Uterus (tissue), 4 donors: ENCODE measurements around the gene NOL4L. TPM values are rescaled to one million over a fixed set of nuclear protein-coding genes. Genes with fewer than 3 reads are reported as not detected.

Experiments
- DNase-seq, 2 donors: peaks; one replicate each; pipeline ENCODE4 v3.0.0-alpha.2; 2019 to 2020
- H3K27ac ChIP-seq, 2 donors: fragments of 200-600 bp; sonication (generic); 1 replicate in 1 of 2; 2 replicates in 1 of 2; pipeline ENCODE4 v1.5.1; 2016 to 2018
- H3K27me3 ChIP-seq, 2 donors: fragments of 200-600 bp; sonication (generic); one replicate each; pipeline ENCODE4 v1.5.1; 2018 to 2019; ENCODE audit warnings: control low read depth in 1 of 2
- H3K36me3 ChIP-seq, 2 donors: fragments of 200-600 bp; sonication (generic); one replicate each; pipeline ENCODE4 v1.5.1; 2019; ENCODE audit warnings: control low read depth in 1 of 2
- H3K4me1 ChIP-seq, 2 donors: fragments of 200-600 bp; sonication (generic); one replicate each; pipeline ENCODE4 v1.5.1; 2018 to 2019; ENCODE audit warnings: control low read depth in 1 of 2
- H3K4me3 ChIP-seq, 2 donors: fragments of 200-600 bp; sonication (generic); 1 replicate in 1 of 2; 2 replicates in 1 of 2; pipeline ENCODE4 v1.5.1; 2018 to 2019; ENCODE audit warnings: mild to moderate bottlenecking in 1 of 2
- H3K9me3 ChIP-seq, 2 donors: fragments of 200-600 bp; sonication (generic); one replicate each; pipeline ENCODE4 v1.5.1; 2019; ENCODE audit warnings: control low read depth in 1 of 2
- POLR2A ChIP-seq, 2 donors: fragments of 450-650 bp; IDR thresholded peaks; one replicate each; pipeline ENCODE4 v1.6.1; 2016; ENCODE audit warnings: antibody characterized with exemption in 2 of 2, mild to moderate bottlenecking in 1 of 2, moderate library complexity in 1 of 2
- intact Hi-C: fragments of 100-400 bp; cut with DNase I; formaldehyde crosslinking; loops from one replicate; pipeline ENCODE4 v1.15.1; 2023; ENCODE audit warnings: low total_unique reads
- total RNA-seq, 4 donors: library from RNA; depleted of rRNA in 3 of 4; stranded (reverse); fragments of >200 nt in 3 of 4; gene quantifications; one replicate each; pipeline versions ENCODE4 v1.1.0 to v1.2.4, GENCODE V29; 2014 to 2023
- TF ChIP-seq, protein P1 (sequence below), 4 experiments: fragments of 200-600 bp in 2 of 4; fragments of 450-650 bp in 2 of 4; sonication (generic) in 2 of 4; IDR thresholded peaks; one replicate each; pipeline ENCODE4 v1.5.1; 2016 to 2019; ENCODE audit warnings: antibody characterized with exemption in 4 of 4, mild to moderate bottlenecking in 2 of 4, moderate library complexity in 1 of 4
- donor health status: DM: yes; HTN: yes; CAD: no.

The NOL4L gene
- total RNA-seq, 4 donors from 2014 or later = 6.2 to 31.1 (median 9.6) TPM

GRCh38 chr20:32519381-32519730, 65.8 kb downstream of the NOL4L start:
- no peak overlapping the region for H3K4me3 ChIP-seq
- no peaks in the 10 kb centered on the region for H3K36me3 ChIP-seq
- H3K27ac ChIP-seq = no peak overlapping the region
- H3K4me1 ChIP-seq = no peaks in the 10 kb centered on the region
- intact Hi-C loops = no loop called here
- no peak for DNase-seq
- no peaks in the 10 kb centered on the region for H3K27me3 ChIP-seq
- TF ChIP-seq POLR2A (IDR thresholded peaks at IDR 0.05) = no peak
- TF ChIP-seq, protein P1, sequence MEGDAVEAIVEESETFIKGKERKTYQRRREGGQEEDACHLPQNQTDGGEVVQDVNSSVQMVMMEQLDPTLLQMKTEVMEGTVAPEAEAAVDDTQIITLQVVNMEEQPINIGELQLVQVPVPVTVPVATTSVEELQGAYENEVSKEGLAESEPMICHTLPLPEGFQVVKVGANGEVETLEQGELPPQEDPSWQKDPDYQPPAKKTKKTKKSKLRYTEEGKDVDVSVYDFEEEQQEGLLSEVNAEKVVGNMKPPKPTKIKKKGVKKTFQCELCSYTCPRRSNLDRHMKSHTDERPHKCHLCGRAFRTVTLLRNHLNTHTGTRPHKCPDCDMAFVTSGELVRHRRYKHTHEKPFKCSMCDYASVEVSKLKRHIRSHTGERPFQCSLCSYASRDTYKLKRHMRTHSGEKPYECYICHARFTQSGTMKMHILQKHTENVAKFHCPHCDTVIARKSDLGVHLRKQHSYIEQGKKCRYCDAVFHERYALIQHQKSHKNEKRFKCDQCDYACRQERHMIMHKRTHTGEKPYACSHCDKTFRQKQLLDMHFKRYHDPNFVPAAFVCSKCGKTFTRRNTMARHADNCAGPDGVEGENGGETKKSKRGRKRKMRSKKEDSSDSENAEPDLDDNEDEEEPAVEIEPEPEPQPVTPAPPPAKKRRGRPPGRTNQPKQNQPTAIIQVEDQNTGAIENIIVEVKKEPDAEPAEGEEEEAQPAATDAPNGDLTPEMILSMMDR (IDR thresholded peaks at IDR 0.05) = no peak
- H3K9me3 ChIP-seq = no peaks in the 10 kb centered on the region

DNA sequence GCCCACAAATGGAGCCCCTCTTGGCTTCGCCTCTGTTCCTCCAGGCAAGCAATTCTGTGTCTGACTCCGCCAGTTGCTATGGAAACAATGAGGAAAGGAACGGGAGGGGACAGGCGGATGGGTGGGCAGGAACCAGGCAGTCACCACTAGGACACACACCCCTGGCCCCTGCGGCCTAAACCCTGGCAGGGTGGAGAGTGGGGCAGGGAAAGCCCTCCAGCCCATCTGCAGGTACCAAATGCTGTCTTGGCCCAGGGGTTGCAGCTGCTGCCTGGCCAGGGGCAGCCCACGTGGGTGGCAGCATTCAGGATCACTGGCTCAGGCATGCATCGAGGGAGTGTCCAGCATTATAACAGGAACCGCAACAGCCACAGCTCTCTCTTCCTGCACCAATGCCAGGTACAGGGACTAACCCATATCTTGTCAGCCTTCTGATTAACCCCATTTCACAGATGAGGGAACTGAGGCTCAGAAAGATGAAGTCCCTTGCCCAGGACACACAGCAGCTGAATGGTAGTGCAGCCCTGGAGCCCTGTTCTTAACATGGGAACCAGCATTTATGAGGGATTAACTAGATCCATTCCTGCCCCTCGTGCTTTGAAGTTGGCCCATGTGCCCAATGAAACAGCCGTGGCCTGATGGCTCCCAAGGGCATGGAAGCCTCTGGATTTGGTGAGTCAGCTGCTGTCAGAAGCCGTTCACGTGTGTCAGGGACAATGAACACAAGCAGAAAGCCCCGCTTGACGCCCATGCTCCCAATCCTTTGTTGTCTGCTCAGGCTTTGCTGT, 66.3 kb downstream of the NOL4L start:
- intact Hi-C loops = no loop called here
- TF ChIP-seq, protein P1 (IDR thresholded peaks at IDR 0.05) = no peak
- no peak for TF ChIP-seq POLR2A (IDR thresholded peaks at IDR 0.05)
- Histone ChIP-seq H3K4me3 (no peak overlapping the region), H3K9me3 (no peaks in the 10 kb centered on the region), H3K36me3 (no peaks in the 10 kb centered on the region), H3K4me1 (no peaks in the 10 kb centered on the region), H3K27ac (no peak overlapping the region), H3K27me3 (no peaks in the 10 kb centered on the region)
- DNase-seq = no peak

- TF ChIP-seq POLR2A (IDR thresholded peaks at IDR 0.05) = no peak
- TF ChIP-seq, protein P1 (IDR thresholded peaks at IDR 0.05) = no peak
- DNase-seq = no peak
- intact Hi-C loops = no loop called here
- Histone ChIP-seq H3K4me1 (no peaks in the 10 kb centered on the region), H3K27ac (no peak overlapping the region), H3K9me3 (no peaks in the 10 kb centered on the region), H3K27me3 (no peaks in the 10 kb centered on the region), H3K36me3 (no peaks in the 10 kb centered on the region), H3K4me3 (no peak overlapping the region)
These were observed 67.1 kb downstream of the NOL4L start for GRCh38 chr20:32517914-32518592.

DNA sequence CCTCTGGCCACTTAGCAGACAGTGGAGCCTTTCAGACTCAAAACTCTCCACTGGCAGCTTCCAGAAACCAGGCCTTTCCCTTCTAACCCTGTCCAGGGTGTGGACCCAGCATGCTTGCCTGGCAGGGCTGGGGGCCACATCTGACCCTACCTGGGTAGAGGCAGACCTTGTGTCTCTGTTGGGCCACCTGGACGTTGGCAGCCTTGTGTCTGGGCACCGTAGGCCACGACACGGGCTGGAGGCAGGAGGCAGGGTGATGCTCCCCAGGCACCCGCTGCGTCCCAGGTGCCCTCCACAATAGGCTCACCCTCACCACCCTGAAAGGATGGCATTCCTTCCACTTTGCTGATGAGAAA, 67.6 kb downstream of the NOL4L start:
- no peaks in the 10 kb centered on the region for H3K27me3 ChIP-seq
- no peaks in the 10 kb centered on the region for H3K4me1 ChIP-seq
- H3K36me3 ChIP-seq = no peaks in the 10 kb centered on the region
- H3K9me3 ChIP-seq = no peaks in the 10 kb centered on the region
- no peak for TF ChIP-seq POLR2A (IDR thresholded peaks at IDR 0.05)
- TF ChIP-seq, protein P1 (IDR thresholded peaks at IDR 0.05) = no peak
- H3K4me3 ChIP-seq = no peak overlapping the region
- intact Hi-C loops = no loop called here
- no peak for DNase-seq
- no peak overlapping the region for H3K27ac ChIP-seq
